ENCODE data around the gene LRRC8D. TPM values are rescaled to one million over a fixed set of nuclear protein-coding genes. Genes with fewer than 3 reads are reported as not detected.

The LRRC8D gene
- total RNA-seq, 2 donors from 2014 or later = 9.0 to 10.9 TPM

DNA sequence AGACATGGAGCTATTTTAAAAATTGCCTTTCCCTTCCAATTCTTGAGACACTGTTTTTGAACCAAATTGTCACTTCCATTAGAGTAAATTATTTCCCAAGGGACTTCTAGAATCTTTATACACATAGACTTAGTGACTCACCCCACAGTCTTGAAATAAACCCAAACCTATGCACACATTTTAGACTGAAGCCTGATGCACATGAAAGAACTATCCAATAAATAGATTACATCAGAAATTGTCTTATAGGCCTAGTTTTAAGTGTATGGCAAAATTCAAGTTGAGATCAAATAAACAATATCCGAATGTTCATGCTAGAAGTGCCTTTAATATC is 141.9 kb downstream of the LRRC8D start:
- H3K4me1 ChIP-seq = no peaks in the 10 kb centered on the region
- DNase-seq (ENCODE audit: low spot score) = no peak
- TF ChIP-seq, protein P1, sequence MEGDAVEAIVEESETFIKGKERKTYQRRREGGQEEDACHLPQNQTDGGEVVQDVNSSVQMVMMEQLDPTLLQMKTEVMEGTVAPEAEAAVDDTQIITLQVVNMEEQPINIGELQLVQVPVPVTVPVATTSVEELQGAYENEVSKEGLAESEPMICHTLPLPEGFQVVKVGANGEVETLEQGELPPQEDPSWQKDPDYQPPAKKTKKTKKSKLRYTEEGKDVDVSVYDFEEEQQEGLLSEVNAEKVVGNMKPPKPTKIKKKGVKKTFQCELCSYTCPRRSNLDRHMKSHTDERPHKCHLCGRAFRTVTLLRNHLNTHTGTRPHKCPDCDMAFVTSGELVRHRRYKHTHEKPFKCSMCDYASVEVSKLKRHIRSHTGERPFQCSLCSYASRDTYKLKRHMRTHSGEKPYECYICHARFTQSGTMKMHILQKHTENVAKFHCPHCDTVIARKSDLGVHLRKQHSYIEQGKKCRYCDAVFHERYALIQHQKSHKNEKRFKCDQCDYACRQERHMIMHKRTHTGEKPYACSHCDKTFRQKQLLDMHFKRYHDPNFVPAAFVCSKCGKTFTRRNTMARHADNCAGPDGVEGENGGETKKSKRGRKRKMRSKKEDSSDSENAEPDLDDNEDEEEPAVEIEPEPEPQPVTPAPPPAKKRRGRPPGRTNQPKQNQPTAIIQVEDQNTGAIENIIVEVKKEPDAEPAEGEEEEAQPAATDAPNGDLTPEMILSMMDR (IDR thresholded peaks at IDR 0.05) = no peak

DNA sequence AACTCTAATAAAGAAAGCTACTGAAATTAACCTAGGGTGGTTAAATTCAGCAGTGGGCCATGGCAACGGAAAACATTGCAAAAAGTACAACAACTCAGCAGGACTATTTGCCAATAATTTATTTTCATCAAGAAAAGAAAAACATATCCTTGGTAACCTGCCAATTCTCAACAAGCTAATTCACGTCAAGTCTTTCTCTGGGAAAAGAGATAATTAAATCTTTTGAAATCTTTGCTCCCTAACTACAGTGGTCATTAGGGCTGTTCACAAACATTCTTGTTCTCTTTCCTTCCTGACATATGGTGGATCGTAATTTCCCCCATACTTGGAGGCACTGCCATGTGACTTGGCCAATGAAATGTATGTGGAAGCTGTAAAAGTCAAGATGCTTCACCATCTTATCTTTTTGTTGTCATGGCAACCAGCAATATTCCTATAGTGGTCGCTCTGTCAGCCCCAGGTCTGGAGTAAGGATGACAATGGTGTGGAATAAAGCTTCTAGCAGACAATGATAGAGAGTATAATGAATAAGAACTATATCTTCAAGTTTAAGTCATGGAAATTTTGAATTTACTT is 144.4 kb downstream of the LRRC8D start:
- H3K27ac ChIP-seq = no peak overlapping the region

More for the DNA sequence above, 141.9 kb downstream of the LRRC8D start:
- Histone ChIP-seq H3K36me3 (no peaks in the 10 kb centered on the region), H3K27ac (no peak overlapping the region), H3K9me3 (no peaks in the 10 kb centered on the region), H3K27me3 (no peaks in the 10 kb centered on the region), H3K4me3 (no peak overlapping the region)

DNA sequence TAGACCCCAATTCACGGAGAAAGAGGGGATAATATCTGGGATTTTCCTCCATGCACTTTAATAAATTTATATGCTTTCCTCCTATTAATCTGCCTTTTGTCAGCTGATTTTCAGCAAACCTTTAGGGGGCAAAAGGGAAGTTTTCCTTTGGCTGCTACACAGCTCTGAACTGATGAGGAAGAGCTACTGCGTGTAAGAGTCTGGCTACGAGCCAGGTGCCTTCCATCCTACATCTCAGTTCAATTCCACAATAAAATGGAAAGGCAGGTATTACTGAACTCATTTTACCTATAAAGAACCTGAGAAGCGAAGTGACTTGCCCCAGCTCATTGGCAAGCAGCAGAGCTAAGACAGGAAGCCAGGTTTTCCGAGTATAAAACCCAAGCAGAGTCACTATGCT is 145.8 kb downstream of the LRRC8D start:
- H3K27me3 ChIP-seq = no peaks in the 10 kb centered on the region
- no peak overlapping the region for H3K4me3 ChIP-seq
- no peaks in the 10 kb centered on the region for H3K9me3 ChIP-seq
- H3K4me1 ChIP-seq = no peaks in the 10 kb centered on the region
- H3K36me3 ChIP-seq = no peaks in the 10 kb centered on the region
- no peak for DNase-seq (ENCODE audit: low spot score)
- TF ChIP-seq, protein P1 (IDR thresholded peaks at IDR 0.05) = no peak
- H3K27ac ChIP-seq = no peak overlapping the region

More for the DNA sequence above, 144.4 kb downstream of the LRRC8D start:
- H3K4me3 ChIP-seq = no peak overlapping the region
- DNase-seq (ENCODE audit: low spot score) = no peak
- no peaks in the 10 kb centered on the region for H3K9me3 ChIP-seq
- no peaks in the 10 kb centered on the region for H3K36me3 ChIP-seq
- no peaks in the 10 kb centered on the region for H3K4me1 ChIP-seq
- TF ChIP-seq, protein P1 (IDR thresholded peaks at IDR 0.05) = no peak
- H3K27me3 ChIP-seq = no peaks in the 10 kb centered on the region

DNA sequence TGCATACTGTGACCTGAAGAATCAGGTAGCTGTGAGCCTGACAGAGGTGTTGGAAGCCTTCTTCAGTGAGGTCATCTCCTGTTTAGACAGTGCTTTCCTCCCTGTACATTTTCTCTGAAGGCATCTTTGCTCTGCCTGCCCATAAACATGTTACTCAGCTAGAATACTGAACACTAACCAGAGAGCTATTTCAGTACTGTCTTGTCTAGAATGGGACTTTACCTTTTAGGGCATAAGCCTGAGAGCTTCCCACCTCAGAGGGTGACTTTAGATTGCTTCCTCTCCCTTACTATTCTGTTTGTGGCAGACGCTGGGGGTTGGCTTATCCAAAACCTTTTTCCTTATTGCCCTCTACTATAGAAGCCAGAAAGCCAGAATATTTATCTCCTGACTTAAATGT is 150.8 kb downstream of the LRRC8D start:
- Histone ChIP-seq H3K27ac (no peak overlapping the region), H3K9me3 (no peaks in the 10 kb centered on the region), H3K4me1 (no peaks in the 10 kb centered on the region), H3K36me3 (no peaks in the 10 kb centered on the region), H3K27me3 (no peaks in the 10 kb centered on the region), H3K4me3 (no peak overlapping the region)
- DNase-seq (ENCODE audit: low spot score) = no peak
- TF ChIP-seq, protein P1 (IDR thresholded peaks at IDR 0.05) = no peak

DNA sequence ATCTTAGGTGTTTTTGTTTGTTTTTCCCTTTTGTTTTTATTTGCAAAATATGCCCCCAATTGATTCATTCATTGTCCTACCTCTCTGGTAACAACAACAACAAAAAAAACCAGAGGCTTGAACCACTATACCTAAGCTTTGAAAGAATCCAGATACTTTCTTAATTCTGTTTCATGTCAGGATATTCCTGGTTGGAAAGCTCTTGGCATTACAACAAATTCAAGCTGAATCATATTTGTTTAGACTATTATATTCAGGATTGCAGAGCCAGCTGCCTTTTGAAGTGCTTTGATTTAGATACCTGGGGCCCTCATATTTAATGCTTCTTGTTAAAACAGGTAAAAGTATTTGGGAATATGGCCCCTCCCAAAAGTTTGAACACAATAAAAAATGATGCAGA is 151.2 kb downstream of the LRRC8D start:
- Histone ChIP-seq H3K4me3 (no peak overlapping the region), H3K4me1 (no peaks in the 10 kb centered on the region), H3K36me3 (no peaks in the 10 kb centered on the region), H3K27ac (no peak overlapping the region), H3K27me3 (no peaks in the 10 kb centered on the region), H3K9me3 (no peaks in the 10 kb centered on the region)
- DNase-seq (ENCODE audit: low spot score) = no peak
- TF ChIP-seq, protein P1 (IDR thresholded peaks at IDR 0.05) = no peak

DNA sequence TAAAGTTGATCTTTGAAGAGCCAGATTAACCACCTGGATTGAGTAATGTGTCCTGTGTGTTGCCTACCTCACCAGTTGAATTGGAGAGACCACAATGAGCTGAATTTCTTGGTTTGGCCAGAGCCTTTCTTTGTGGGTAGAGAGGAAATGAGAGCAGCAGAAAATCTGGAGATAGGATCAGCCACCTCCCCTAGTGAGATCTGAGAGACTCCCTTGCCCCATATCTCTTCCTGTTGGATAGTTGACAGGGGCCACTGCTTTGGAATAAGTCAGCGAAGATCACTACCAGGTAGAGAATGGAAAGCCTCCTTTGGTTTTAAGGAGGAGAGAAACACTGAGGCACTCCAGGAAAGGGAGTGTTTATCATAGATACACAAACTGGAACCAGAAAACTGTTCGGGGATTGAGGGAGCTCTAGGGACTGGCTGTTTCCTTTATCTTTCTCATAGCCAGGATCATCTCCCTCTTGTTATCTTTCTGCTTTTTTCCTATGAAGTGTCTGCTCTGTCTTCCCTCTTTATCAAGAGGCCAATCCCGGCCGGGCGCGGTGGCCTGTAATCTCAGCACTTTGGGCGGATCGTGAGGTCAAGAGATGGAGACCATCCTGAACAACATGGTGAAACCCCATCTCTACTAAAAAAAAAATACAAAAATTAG is 152.8 kb downstream of the LRRC8D start:
- Histone ChIP-seq H3K4me1 (no peaks in the 10 kb centered on the region), H3K36me3 (no peaks in the 10 kb centered on the region), H3K27ac (no peak overlapping the region), H3K4me3 (no peak overlapping the region), H3K9me3 (no peaks in the 10 kb centered on the region), H3K27me3 (no peaks in the 10 kb centered on the region)
- no peak for DNase-seq (ENCODE audit: low spot score)
- TF ChIP-seq, protein P1 (IDR thresholded peaks at IDR 0.05) = no peak
